Body of pancreas (tissue), 4 donors: ENCODE data around the gene NSMCE1.

Source experiments
- CTCF ChIP-seq, 7 experiments: fragments of 450-650 bp in 4 of 7; fragments of 200-600 bp in 3 of 7; sonication (generic) in 3 of 7; IDR thresholded peaks; one replicate each; pipeline ENCODE4 v1.5.1; 2016 to 2019; ENCODE audit warnings: antibody characterized with exemption in 7 of 7
- POLR2A ChIP-seq, 3 donors: fragments of 450-650 bp; IDR thresholded peaks; one replicate each; pipeline ENCODE4 v1.6.1; 2016; ENCODE audit warnings: antibody characterized with exemption in 3 of 3, mild to moderate bottlenecking in 2 of 3

- TF ChIP-seq CTCF (IDR thresholded peaks at IDR 0.05): no peak
- no peak for TF ChIP-seq POLR2A (IDR thresholded peaks at IDR 0.05)
Measured at GRCh38 chr16:27199736-27200135, 68.8 kb downstream of the NSMCE1 start.
